Kidney (tissue), 14 donors: ENCODE measurements around the gene ABHD17A. TPM values are rescaled to one million over a fixed set of nuclear protein-coding genes. Genes with fewer than 3 reads are reported as not detected.

Experiments
- DNase-seq, 5 donors: peaks; one replicate each; pipeline ENCODE4 v3.0.0-alpha.2; 2013 to 2020
- FAIRE-seq: peaks from 2 replicates; lab custom pipeline; 2012; peaks lifted over from hg19 to GRCh38; lab: Jason Lieb, UNC
- H3K27ac ChIP-seq, 2 donors: one replicate each; pipeline ENCODE4 v1.7.0; 2013; ENCODE audit warnings: low read depth in 2 of 2, low read length in 2 of 2, inconsistent platforms in 1 of 2
- H3K27me3 ChIP-seq: one replicate; pipeline ENCODE4 v1.7.1; 2013; ENCODE audit warnings: low read length, inconsistent platforms; ENCODE audit not compliant: control insufficient read depth, insufficient read depth
- H3K36me3 ChIP-seq, 3 donors: one replicate each; pipeline versions ENCODE4 v1.7.0 to v1.7.1; 2013; ENCODE audit warnings: low read length in 3 of 3, control low read depth in 1 of 3, inconsistent platforms in 1 of 3; ENCODE audit not compliant: insufficient read depth in 3 of 3, control insufficient read depth in 2 of 3
- H3K4me1 ChIP-seq, 3 donors: one replicate each; pipeline versions ENCODE4 v1.7.0 to v1.7.1; 2013; ENCODE audit warnings: low read length in 3 of 3, inconsistent platforms in 1 of 3, low read depth in 1 of 3; ENCODE audit not compliant: control insufficient read depth in 2 of 3, insufficient read depth in 2 of 3
- H3K4me3 ChIP-seq, 3 donors: one replicate each; pipeline versions ENCODE4 v1.7.0 to v1.8.1; 2013; ENCODE audit warnings: low read length in 3 of 3, control low read depth in 1 of 3, inconsistent platforms in 1 of 3
- H3K9ac ChIP-seq, 3 donors: one replicate each; pipeline versions ENCODE4 v1.7.0 to v1.7.1; 2013; ENCODE audit warnings: low read length in 3 of 3, control low read depth in 1 of 3, inconsistent platforms in 1 of 3
- H3K9me3 ChIP-seq, 3 donors: one replicate each; pipeline versions ENCODE4 v1.7.0 to v1.7.1; 2013; ENCODE audit warnings: low read length in 3 of 3, control low read depth in 1 of 3, inconsistent platforms in 1 of 3; ENCODE audit not compliant: control insufficient read depth in 2 of 3, insufficient read depth in 1 of 3
- intact Hi-C: fragments of 100-400 bp; cut with DNase I; formaldehyde crosslinking; loops from one replicate; pipeline ENCODE4 v1.11.1; 2022
- polyA plus RNA-seq: library from polyadenylated mRNA; stranded (reverse); fragments of 350-450 nt; fragmentation: Illumina TruSeq; extraction: RNeasy Lipid Tissue Mini Kit (QIAGEN cat#74804); gene quantifications from one replicate; pipeline ENCODE4 v1.2.3, GENCODE V29; 2014; ENCODE audit warnings: low read depth, low replicate concordance; ENCODE audit not compliant: insufficient read depth
- total RNA-seq: library from RNA; stranded (reverse); fragmentation: NEBNext Ultra II Directional; extraction: Animal tissue kit (Norgen Biotek cat#: 25700); gene quantifications from one replicate; pipeline ENCODE4 v1.2.1, GENCODE V29; 2021
- TF ChIP-seq, protein P1 (sequence below): IDR thresholded peaks from 3 replicates; pipeline ENCODE4 v1.5.1; 2012; ENCODE audit warnings: mild to moderate bottlenecking, moderate library complexity, borderline replicate concordance; ENCODE audit not compliant: insufficient read depth; ENCODE audit errors: extremely low read depth
- donor health status: control.
- donor health status: control.
- donor health status: control.
- donor health status: control.
- donor health status: control.
- donor health status: DM: yes; HTN: yes; CAD: no.
- donor health status: Normal renal cell carcinoma (clear cell type).

The ABHD17A gene
- total and polyA plus RNA-seq, 2 donors from 2014 or later = 63.8 to 65.1 TPM

DNA sequence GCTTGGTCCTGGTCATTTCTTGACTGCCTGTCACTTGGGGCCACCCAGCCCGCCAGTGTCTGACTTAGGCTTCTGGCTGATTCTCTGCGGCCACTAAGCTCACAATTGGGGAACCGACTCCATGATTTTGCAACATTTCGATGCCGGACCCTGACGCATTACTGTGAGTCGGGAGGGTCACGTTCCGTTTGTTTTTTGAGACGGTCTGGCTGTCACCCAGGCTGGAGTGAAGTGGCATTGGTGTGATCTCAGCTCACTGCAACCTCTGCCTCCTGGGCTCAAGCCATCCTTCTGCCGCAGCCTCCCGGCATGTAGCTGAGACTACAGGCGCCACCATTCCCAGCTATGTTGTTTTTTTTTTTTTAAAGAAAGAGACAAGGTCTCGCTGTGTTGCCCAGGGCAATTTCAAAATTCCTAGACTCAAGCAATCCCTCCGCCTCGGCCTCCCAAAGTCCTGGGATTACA is 16.7 kb upstream of the ABHD17A start:
- DNase-seq = no peak
- Histone ChIP-seq H3K27me3 (no peaks in the 10 kb centered on the region), H3K27ac (no peak overlapping the region), H3K4me3 (no peak overlapping the region), H3K9ac (no peak overlapping the region), H3K4me1 (peaks cover 0 to 7% (median 5%) of the 10 kb centered on the region in 3 donors), H3K36me3 (no peaks in the 10 kb centered on the region), H3K9me3 (no peaks in the 10 kb centered on the region)
- TF ChIP-seq, protein P1, sequence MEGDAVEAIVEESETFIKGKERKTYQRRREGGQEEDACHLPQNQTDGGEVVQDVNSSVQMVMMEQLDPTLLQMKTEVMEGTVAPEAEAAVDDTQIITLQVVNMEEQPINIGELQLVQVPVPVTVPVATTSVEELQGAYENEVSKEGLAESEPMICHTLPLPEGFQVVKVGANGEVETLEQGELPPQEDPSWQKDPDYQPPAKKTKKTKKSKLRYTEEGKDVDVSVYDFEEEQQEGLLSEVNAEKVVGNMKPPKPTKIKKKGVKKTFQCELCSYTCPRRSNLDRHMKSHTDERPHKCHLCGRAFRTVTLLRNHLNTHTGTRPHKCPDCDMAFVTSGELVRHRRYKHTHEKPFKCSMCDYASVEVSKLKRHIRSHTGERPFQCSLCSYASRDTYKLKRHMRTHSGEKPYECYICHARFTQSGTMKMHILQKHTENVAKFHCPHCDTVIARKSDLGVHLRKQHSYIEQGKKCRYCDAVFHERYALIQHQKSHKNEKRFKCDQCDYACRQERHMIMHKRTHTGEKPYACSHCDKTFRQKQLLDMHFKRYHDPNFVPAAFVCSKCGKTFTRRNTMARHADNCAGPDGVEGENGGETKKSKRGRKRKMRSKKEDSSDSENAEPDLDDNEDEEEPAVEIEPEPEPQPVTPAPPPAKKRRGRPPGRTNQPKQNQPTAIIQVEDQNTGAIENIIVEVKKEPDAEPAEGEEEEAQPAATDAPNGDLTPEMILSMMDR = no peak
- intact Hi-C loops = no loop called here
- no peak for FAIRE-seq

DNA sequence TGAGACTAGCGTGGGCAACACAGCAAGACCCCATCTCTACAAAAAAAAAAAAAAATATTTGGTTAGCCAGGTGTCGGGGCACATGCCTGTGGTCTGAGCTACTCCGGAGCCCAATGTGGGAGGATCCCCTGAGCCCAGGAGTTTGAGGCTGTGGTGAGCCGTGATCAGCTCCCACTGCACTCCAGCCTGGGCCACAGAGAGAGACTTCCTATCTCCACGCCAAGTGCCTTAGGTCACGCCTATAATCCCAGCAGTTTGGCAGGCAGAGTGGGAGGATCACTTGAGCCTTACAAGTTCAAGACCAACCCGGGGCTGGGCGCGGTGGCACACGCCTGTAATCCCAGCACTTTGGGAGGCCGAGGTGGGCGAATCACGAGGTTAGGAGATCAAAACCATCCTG is 11.2 kb upstream of the ABHD17A start:
- intact Hi-C loops = no loop called here
- H3K9ac ChIP-seq = no peak overlapping the region
- no peaks in the 10 kb centered on the region for H3K27me3 ChIP-seq
- no peaks in the 10 kb centered on the region for H3K4me1 ChIP-seq
- FAIRE-seq = no peak
- H3K36me3 ChIP-seq = no peaks in the 10 kb centered on the region
- H3K27ac ChIP-seq = no peak overlapping the region
- TF ChIP-seq, protein P1 = no peak
- no peak overlapping the region for H3K4me3 ChIP-seq
- DNase-seq = no peak
- no peaks in the 10 kb centered on the region for H3K9me3 ChIP-seq

DNA sequence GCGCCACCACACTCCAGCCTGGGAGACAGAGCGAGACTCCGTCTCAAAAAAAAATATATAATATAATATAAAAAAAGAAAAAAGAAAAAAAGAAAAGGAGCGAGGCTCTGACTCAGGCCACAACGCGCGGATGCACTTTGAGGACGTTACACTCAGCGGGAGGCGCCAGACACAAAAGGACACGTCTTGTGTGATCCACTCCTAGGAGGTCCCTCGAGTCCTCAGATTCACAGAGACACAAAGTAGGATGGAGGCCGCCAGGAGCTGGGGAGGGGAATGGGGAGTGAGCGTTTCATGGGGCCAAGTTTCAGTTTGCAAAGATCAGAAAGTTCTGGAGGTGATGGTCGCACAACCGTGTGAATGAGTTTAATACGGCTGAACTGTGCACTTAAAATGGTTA is 8.5 kb upstream of the ABHD17A start:
- Histone ChIP-seq H3K9ac (no peak overlapping the region), H3K36me3 (no peaks in the 10 kb centered on the region), H3K4me3 (no peak overlapping the region), H3K9me3 (no peaks in the 10 kb centered on the region), H3K4me1 (no peaks in the 10 kb centered on the region), H3K27ac (no peak overlapping the region), H3K27me3 (no peaks in the 10 kb centered on the region)
- intact Hi-C loops = no loop called here
- TF ChIP-seq, protein P1 = no peak
- FAIRE-seq (no peak), DNase-seq (no peak)

DNA sequence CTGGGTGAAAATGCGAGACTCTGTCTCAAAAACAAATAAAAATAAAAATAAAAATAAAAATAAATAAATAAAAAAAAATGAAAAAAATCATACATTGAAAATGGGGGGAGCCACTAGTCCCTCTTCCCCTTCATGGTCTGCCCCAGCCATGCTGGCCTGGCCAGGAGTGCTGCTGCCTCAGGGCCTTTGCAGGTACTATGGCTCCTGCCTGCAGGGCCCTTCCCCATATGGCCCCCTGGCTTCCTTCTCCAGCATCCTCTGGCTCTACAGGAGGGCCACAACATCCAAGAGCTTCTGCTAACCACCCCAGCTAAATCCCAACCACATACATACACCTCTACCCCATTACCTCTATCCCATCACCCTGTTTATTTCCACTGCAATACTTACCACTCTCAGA is 4.6 kb upstream of the ABHD17A start:
- no peak overlapping the region for H3K9ac ChIP-seq
- no peaks in the 10 kb centered on the region for H3K27me3 ChIP-seq
- TF ChIP-seq, protein P1 = no peak
- H3K4me3 ChIP-seq = no peak overlapping the region
- FAIRE-seq (no peak), DNase-seq (no peak)
- intact Hi-C loops = no loop called here
- H3K27ac ChIP-seq = no peak overlapping the region
- H3K9me3 ChIP-seq = no peaks in the 10 kb centered on the region
- no peaks in the 10 kb centered on the region for H3K4me1 ChIP-seq
- no peaks in the 10 kb centered on the region for H3K36me3 ChIP-seq
